SK-N-SH (cell line): ENCODE data around the gene CYFIP2. TPM values are rescaled to one million over a fixed set of nuclear protein-coding genes. Genes with fewer than 3 reads are reported as not detected.

ENCODE experiments used
- CTCF ChIA-PET: fragments of 300-600, 350-600 bp; formaldehyde crosslinking; extraction: SDS; loops from one replicate; lab custom pipeline; 2021; lab: Yijun Ruan, JAX
- POLR2A ChIA-PET: fragments of 350-600 bp; sonication (Branson Sonifier 250); formaldehyde crosslinking; extraction: SDS; loops from one replicate; lab custom pipeline; 2020; ENCODE audit warnings: antibody characterized with exemption, inconsistent platforms; lab: Yijun Ruan, JAX
- DNase-seq: peaks from one replicate; pipeline ENCODE4 v3.0.0; 2012
- H2AFZ ChIP-seq: fragments of 200-600 bp; sonication (generic); 2 replicates; pipeline ENCODE4 v1.8.1; 2016; ENCODE audit warnings: antibody characterized with exemption, mild to moderate bottlenecking, low read depth
- H3F3A ChIP-seq: fragments of 200-600 bp; sonication (generic); replicated peaks from 2 replicates; pipeline ENCODE3; 2016; ENCODE audit warnings: antibody characterized with exemption, mild to moderate bottlenecking; ENCODE audit not compliant: insufficient read depth
- H3K27ac ChIP-seq, 2 experiments: fragments of 200-500 bp in 1 of 2; fragments of 200-600 bp in 1 of 2; sonication (Bioruptor generic) in 1 of 2; sonication (generic), shearing (Covaris generic) in 1 of 2; 2 replicates each; pipeline versions ENCODE4 v1.5.1 to v1.6.1; 2014 to 2016; ENCODE audit warnings: low read depth in 2 of 2, inconsistent platforms in 1 of 2, low read length in 1 of 2, mild to moderate bottlenecking in 1 of 2, mixed read lengths in 1 of 2
- H3K27me3 ChIP-seq: fragments of 200-600 bp; sonication (generic), shearing (Covaris generic); 2 replicates; pipeline ENCODE4 v1.6.1; 2016; ENCODE audit warnings: mixed run types; ENCODE audit not compliant: insufficient read depth
- H3K36me3 ChIP-seq, 2 experiments: fragments of 200-500 bp in 1 of 2; fragments of 200-600 bp in 1 of 2; sonication (Bioruptor generic) in 1 of 2; sonication (generic) in 1 of 2; replicated peaks in 1 of 2; 2 replicates each; pipeline versions ENCODE3 to v1.5.1; 2014 to 2016; ENCODE audit warnings: low read length in 1 of 2, mild to moderate bottlenecking in 1 of 2; ENCODE audit not compliant: insufficient read depth in 2 of 2, control insufficient read depth in 1 of 2
- H3K4me1 ChIP-seq, 2 experiments: fragments of 200-500 bp in 1 of 2; fragments of 200-600 bp in 1 of 2; sonication (Bioruptor generic) in 1 of 2; sonication (generic), shearing (Covaris generic) in 1 of 2; 2 replicates each; pipeline versions ENCODE4 v1.5.1 to v1.6.1; 2014 to 2016; ENCODE audit warnings: low read depth in 1 of 2, low read length in 1 of 2, mixed run types in 1 of 2; ENCODE audit not compliant: insufficient read depth in 2 of 2, control insufficient read depth in 1 of 2
- H3K4me2 ChIP-seq: fragments of 200-600 bp; sonication (generic), shearing (Covaris generic); 2 replicates; pipeline ENCODE4 v1.6.1; 2017; ENCODE audit warnings: mixed run types
- H3K4me3 ChIP-seq, 2 experiments: fragments of 200-500 bp in 1 of 2; fragments of 200-600 bp in 1 of 2; sonication (Bioruptor generic) in 1 of 2; sonication (generic), shearing (Covaris generic) in 1 of 2; 2 replicates each; pipeline versions ENCODE4 v1.5.1 to v1.8.1; 2014 to 2016; ENCODE audit warnings: low read depth in 2 of 2, inconsistent platforms in 1 of 2, low read length in 1 of 2, mild to moderate bottlenecking in 1 of 2, mixed read lengths in 1 of 2, moderate library complexity in 1 of 2
- H3K79me2 ChIP-seq: fragments of 200-600 bp; sonication (generic); 2 replicates; pipeline ENCODE4 v1.8.1; 2017; ENCODE audit warnings: mild to moderate bottlenecking; ENCODE audit not compliant: insufficient read depth
- H3K9ac ChIP-seq: fragments of 200-600 bp; sonication (generic); 2 replicates; pipeline ENCODE4 v1.6.1; 2017; ENCODE audit warnings: mixed run types
- H3K9me2 ChIP-seq: fragments of 200-600 bp; sonication (generic); 2 replicates; pipeline ENCODE4 v1.6.1; 2017; ENCODE audit warnings: mixed run types
- H3K9me3 ChIP-seq: fragments of 200-600 bp; sonication (generic); 2 replicates; pipeline ENCODE4 v1.6.1; 2017; ENCODE audit warnings: mixed run types, mild to moderate bottlenecking, moderate library complexity
- H4K20me1 ChIP-seq: fragments of 200-600 bp; sonication (generic); 2 replicates; pipeline ENCODE4 v1.6.1; 2017; ENCODE audit warnings: mild to moderate bottlenecking, mixed run types; ENCODE audit not compliant: insufficient read depth
- CTCF ChIP-seq: fragments of 200-600 bp; sonication (generic); IDR thresholded peaks from 2 replicates; pipeline ENCODE4 v1.6.1; 2017; ENCODE audit warnings: antibody characterized with exemption, mild to moderate bottlenecking, moderate library complexity
- EZH2phosphoT487 ChIP-seq: fragments of 200-600 bp; sonication (generic); IDR thresholded peaks from 2 replicates; pipeline ENCODE4 v1.6.1; 2017; ENCODE audit warnings: low read depth, mixed run types, mild to moderate bottlenecking, antibody characterized with exemption, moderate library complexity, borderline replicate concordance
- FOSL2 ChIP-seq: IDR thresholded peaks from 2 replicates; pipeline ENCODE4 v1.4.0; 2012; ENCODE audit warnings: low read depth, mild to moderate bottlenecking, moderate library complexity, borderline replicate concordance
- FOXJ3 ChIP-seq: sonication (generic); formaldehyde crosslinking; IDR thresholded peaks from 2 replicates; pipeline ENCODE4 v1.5.1; 2020; ENCODE audit warnings: mild to moderate bottlenecking, missing genetic modification reagents
- GABPA ChIP-seq: IDR thresholded peaks from 2 replicates; pipeline ENCODE4 v1.4.0; 2012; ENCODE audit warnings: low read depth, mild to moderate bottlenecking
- GATA2 ChIP-seq: sonication (generic); formaldehyde crosslinking; IDR thresholded peaks from 2 replicates; pipeline ENCODE4 v1.5.0; 2020; ENCODE audit warnings: mild to moderate bottlenecking, missing genetic modification reagents
- JUND ChIP-seq: IDR thresholded peaks from 2 replicates; pipeline ENCODE4 v1.4.0; 2012
- NFIC ChIP-seq: IDR thresholded peaks from 2 replicates; pipeline ENCODE4 v1.4.0; 2012; ENCODE audit warnings: borderline replicate concordance
- NRF1 ChIP-seq: IDR thresholded peaks from 2 replicates; pipeline ENCODE4 v1.6.1; 2012; ENCODE audit warnings: low read depth, mild to moderate bottlenecking, low read length
- PBX3 ChIP-seq: IDR thresholded peaks from 2 replicates; pipeline ENCODE4; 2012
- POLR2AphosphoS5 ChIP-seq: IDR thresholded peaks from 2 replicates; pipeline ENCODE4 v1.6.1; 2012; ENCODE audit warnings: low read depth, low read length
- RAD21 ChIP-seq: IDR thresholded peaks from 2 replicates; pipeline ENCODE4 v1.6.1; 2012; ENCODE audit warnings: mild to moderate bottlenecking, low read length
- RFX5 ChIP-seq: IDR thresholded peaks from 2 replicates; pipeline ENCODE4 v1.6.1; 2012; ENCODE audit warnings: mild to moderate bottlenecking, improper control_type of control experiment, low read length
- SIN3A ChIP-seq: IDR thresholded peaks from 2 replicates; pipeline ENCODE4 v1.6.1; 2012; ENCODE audit warnings: low read depth, mild to moderate bottlenecking, low read length, moderate library complexity, borderline replicate concordance
- SMC3 ChIP-seq: IDR thresholded peaks from 2 replicates; pipeline ENCODE4 v1.6.1; 2012; ENCODE audit warnings: low read depth, low read length, improper control_type of control experiment
- TCF12 ChIP-seq: IDR thresholded peaks from 2 replicates; pipeline ENCODE4 v1.4.0; 2012
- USF1 ChIP-seq: IDR thresholded peaks from 2 replicates; pipeline ENCODE4 v1.4.0; 2012; ENCODE audit warnings: low read depth, borderline replicate concordance
- ZBTB33 ChIP-seq: IDR thresholded peaks from 2 replicates; pipeline ENCODE4 v1.4.0; 2012; ENCODE audit warnings: low read depth, borderline replicate concordance
- WGBS: methylation state at CpG from one replicate; pipeline ENCODE4 v1.1.6; 2017; ENCODE audit warnings: low lambda C conversion rate; 5-methylcytosine and 5-hydroxymethylcytosine counted together
- polyA plus RNA-seq, 3 experiments: library from polyadenylated mRNA; depleted of rRNA; stranded (reverse); fragments of >200 nt; gene quantifications; 2 replicates each; pipeline ENCODE4 v1.2.3, GENCODE V29; 2012

The CYFIP2 gene
- polyA plus RNA-seq, 1 of the 3 experiments (the other 2 are of a cell fraction) = 20.1 TPM

- H3K27me3 ChIP-seq = peaks cover 6% of the 10 kb centered on the region
- no peaks in the 10 kb centered on the region for H3K36me3 ChIP-seq
- H2AFZ ChIP-seq = no peak overlapping the region
- H3K27ac ChIP-seq = no peak overlapping the region
- TF ChIP-seq GATA2 (no peak), GABPA (no peak), RFX5 (no peak)
- TF ChIP-seq, all 33 proteins: peak for 0
- Histone ChIP-seq H4K20me1 (no peaks in the 10 kb centered on the region), H3K9me3 (no peaks in the 10 kb centered on the region), H3K79me2 (no peaks in the 10 kb centered on the region), H3K9ac (no peak overlapping the region), H3K4me3 (no peak overlapping the region), H3F3A (no peaks in the 10 kb centered on the region), H3K4me1 (peaks cover 0 to 2% of the 10 kb centered on the region in 2 experiments; a peak in 1 of 4 replicates), H3K9me2 (no peaks in the 10 kb centered on the region), H3K4me2 (no peak overlapping the region)
- POLR2A ChIA-PET = no interaction called here
- CTCF ChIA-PET = interaction anchor here (0.9 to 1.2 kb wide), 3 partner anchors 27 to 70 kb away, joined by 3 to 4 read pairs (median 3); no protein-coding TSS in a partner anchor
- no peak for DNase-seq
- 74% methylated on average over 6 of the region's 6 CpGs for WGBS
Observed at GRCh38 chr5:157258450-157258849, 7.5 kb upstream of the CYFIP2 start.

GRCh38 chr5:157259699-157260098 is 6.2 kb upstream of the CYFIP2 start:
- no peak overlapping the region for H3K9ac ChIP-seq
- no peak overlapping the region for H3K27ac ChIP-seq
- H3K79me2 ChIP-seq = no peaks in the 10 kb centered on the region
- peaks cover 14% of the 10 kb centered on the region for H3K27me3 ChIP-seq
- no peaks in the 10 kb centered on the region for H4K20me1 ChIP-seq
- TF ChIP-seq JUND (no peak), TCF12 (no peak), FOXJ3 (no peak), POLR2AphosphoS5 (no peak), RAD21 (no peak), SIN3A (no peak), SMC3 (no peak), NRF1 (no peak), PBX3 (no peak), FOSL2 (no peak), CTCF (no peak), EZH2phosphoT487 (no peak), RFX5 (no peak), ZBTB33 (no peak), USF1 (no peak), NFIC (no peak)
- no peak overlapping the region for H3K4me2 ChIP-seq
- no peaks in the 10 kb centered on the region for H3K9me2 ChIP-seq
- H3K9me3 ChIP-seq = no peaks in the 10 kb centered on the region
- DNase-seq = no peak
- no peaks in the 10 kb centered on the region for H3K4me1 ChIP-seq
- H2AFZ ChIP-seq = no peak overlapping the region
- WGBS = 57% methylated on average over 4 of the region's 4 CpGs
- no peaks in the 10 kb centered on the region for H3K36me3 ChIP-seq
- no peaks in the 10 kb centered on the region for H3F3A ChIP-seq
- no peak overlapping the region for H3K4me3 ChIP-seq
- ChIA-PET CTCF (interaction anchor here (0.6 to 2.3 kb wide), 2 partner anchors 46 to 53 kb away, joined by 3 to 5 read pairs; no protein-coding TSS in a partner anchor), POLR2A (no interaction called here)
